Kidney (tissue), 14 donors: ENCODE measurements around the gene DTX3. TPM values are rescaled to one million over a fixed set of nuclear protein-coding genes. Genes with fewer than 3 reads are reported as not detected.

Experiments
- DNase-seq, 5 donors: peaks; one replicate each; pipeline ENCODE4 v3.0.0-alpha.2; 2013 to 2020
- FAIRE-seq: peaks from 2 replicates; lab custom pipeline; 2012; peaks lifted over from hg19 to GRCh38; lab: Jason Lieb, UNC
- H3K27ac ChIP-seq, 2 donors: one replicate each; pipeline ENCODE4 v1.7.0; 2013; ENCODE audit warnings: low read depth in 2 of 2, low read length in 2 of 2, inconsistent platforms in 1 of 2
- H3K27me3 ChIP-seq: one replicate; pipeline ENCODE4 v1.7.1; 2013; ENCODE audit warnings: low read length, inconsistent platforms; ENCODE audit not compliant: control insufficient read depth, insufficient read depth
- H3K36me3 ChIP-seq, 3 donors: one replicate each; pipeline versions ENCODE4 v1.7.0 to v1.7.1; 2013; ENCODE audit warnings: low read length in 3 of 3, control low read depth in 1 of 3, inconsistent platforms in 1 of 3; ENCODE audit not compliant: insufficient read depth in 3 of 3, control insufficient read depth in 2 of 3
- H3K4me1 ChIP-seq, 3 donors: one replicate each; pipeline versions ENCODE4 v1.7.0 to v1.7.1; 2013; ENCODE audit warnings: low read length in 3 of 3, inconsistent platforms in 1 of 3, low read depth in 1 of 3; ENCODE audit not compliant: control insufficient read depth in 2 of 3, insufficient read depth in 2 of 3
- H3K4me3 ChIP-seq, 3 donors: one replicate each; pipeline versions ENCODE4 v1.7.0 to v1.8.1; 2013; ENCODE audit warnings: low read length in 3 of 3, control low read depth in 1 of 3, inconsistent platforms in 1 of 3
- H3K9ac ChIP-seq, 3 donors: one replicate each; pipeline versions ENCODE4 v1.7.0 to v1.7.1; 2013; ENCODE audit warnings: low read length in 3 of 3, control low read depth in 1 of 3, inconsistent platforms in 1 of 3
- H3K9me3 ChIP-seq, 3 donors: one replicate each; pipeline versions ENCODE4 v1.7.0 to v1.7.1; 2013; ENCODE audit warnings: low read length in 3 of 3, control low read depth in 1 of 3, inconsistent platforms in 1 of 3; ENCODE audit not compliant: control insufficient read depth in 2 of 3, insufficient read depth in 1 of 3
- CTCF ChIP-seq: IDR thresholded peaks from 3 replicates; pipeline ENCODE4 v1.5.1; 2012; ENCODE audit warnings: mild to moderate bottlenecking, moderate library complexity, borderline replicate concordance; ENCODE audit not compliant: insufficient read depth; ENCODE audit errors: extremely low read depth
- intact Hi-C: fragments of 100-400 bp; cut with DNase I; formaldehyde crosslinking; loops from one replicate; pipeline ENCODE4 v1.11.1; 2022
- polyA plus RNA-seq: library from polyadenylated mRNA; stranded (reverse); fragments of 350-450 nt; fragmentation: Illumina TruSeq; extraction: RNeasy Lipid Tissue Mini Kit (QIAGEN cat#74804); gene quantifications from one replicate; pipeline ENCODE4 v1.2.3, GENCODE V29; 2014; ENCODE audit warnings: low read depth, low replicate concordance; ENCODE audit not compliant: insufficient read depth
- total RNA-seq: library from RNA; stranded (reverse); fragmentation: NEBNext Ultra II Directional; extraction: Animal tissue kit (Norgen Biotek cat#: 25700); gene quantifications from one replicate; pipeline ENCODE4 v1.2.1, GENCODE V29; 2021
- donor health status: control.
- donor health status: control.
- donor health status: control.
- donor health status: control.
- donor health status: control.
- donor health status: DM: yes; HTN: yes; CAD: no.
- donor health status: Normal renal cell carcinoma (clear cell type).

Gene DTX3
- total and polyA plus RNA-seq, 2 donors from 2014 or later = 34.5 to 41.2 TPM

GRCh38 chr12:57574795-57575194 lies 29.8 kb upstream of the DTX3 start:
- DNase-seq (no peak), FAIRE-seq (no peak)
- Histone ChIP-seq H3K27me3 (no peaks in the 10 kb centered on the region), H3K9me3 (no peaks in the 10 kb centered on the region), H3K4me1 (no peaks in the 10 kb centered on the region), H3K27ac (no peak overlapping the region), H3K36me3 (no peaks in the 10 kb centered on the region), H3K4me3 (no peak overlapping the region), H3K9ac (no peak overlapping the region)
- intact Hi-C loops = no loop called here
- no peak for TF ChIP-seq CTCF

GRCh38 chr12:57575771-57576612 lies 28.6 kb upstream of the DTX3 start:
- Histone ChIP-seq H3K27ac (no peak overlapping the region), H3K9me3 (no peaks in the 10 kb centered on the region), H3K4me1 (no peaks in the 10 kb centered on the region), H3K4me3 (no peak overlapping the region), H3K36me3 (no peaks in the 10 kb centered on the region), H3K9ac (no peak overlapping the region), H3K27me3 (no peaks in the 10 kb centered on the region)
- no peak for TF ChIP-seq CTCF
- intact Hi-C loops = no loop called here
- no peak for DNase-seq
- no peak for FAIRE-seq

GRCh38 chr12:57576613-57577160 lies 27.9 kb upstream of the DTX3 start:
- Histone ChIP-seq H3K27ac (no peak overlapping the region), H3K27me3 (no peaks in the 10 kb centered on the region), H3K9ac (no peak overlapping the region), H3K4me3 (no peak overlapping the region), H3K4me1 (no peaks in the 10 kb centered on the region), H3K9me3 (no peaks in the 10 kb centered on the region), H3K36me3 (no peaks in the 10 kb centered on the region)
- intact Hi-C loops = no loop called here
- no peak for DNase-seq
- no peak for TF ChIP-seq CTCF
- no peak for FAIRE-seq
